ENCODE results near the gene IKZF4. TPM values are rescaled to one million over a fixed set of nuclear protein-coding genes. Genes with fewer than 3 reads are reported as not detected.
"Not testable (repeated sequence)": the region's sequence is repeated elsewhere in the genome, so short reads cannot be mapped to it uniquely, and the experiment has no call there.

IKZF4 gene
- total RNA-seq, result 7.3 TPM

GRCh38 chr12:56020423-56021184 is at the start of gene IKZF4:
Gene IKZF4 (plus strand): TSS chr12:56021043. CDS start chr12:56021494, 451 bp downstream.
- peak; percentile 78 for DNase-seq

GRCh38 chr12:55972042-55972441 is 48.8 kb upstream of the IKZF4 start:
- no peak for DNase-seq

- no peak for DNase-seq
These were observed 48.4 kb upstream of the IKZF4 start for GRCh38 chr12:55972456-55972855.

GRCh38 chr12:55972911-55973598 is 47.8 kb upstream of the IKZF4 start:
- DNase-seq, result no peak

- DNase-seq, result peak; percentile 100
These were observed 47.1 kb upstream of the IKZF4 start, which contains the start of gene RAB5B for GRCh38 chr12:55973599-55974307. Gene RAB5B (plus strand): TSS chr12:55974078. CDS start chr12:55986961, 12,883 bp downstream.

DNA sequence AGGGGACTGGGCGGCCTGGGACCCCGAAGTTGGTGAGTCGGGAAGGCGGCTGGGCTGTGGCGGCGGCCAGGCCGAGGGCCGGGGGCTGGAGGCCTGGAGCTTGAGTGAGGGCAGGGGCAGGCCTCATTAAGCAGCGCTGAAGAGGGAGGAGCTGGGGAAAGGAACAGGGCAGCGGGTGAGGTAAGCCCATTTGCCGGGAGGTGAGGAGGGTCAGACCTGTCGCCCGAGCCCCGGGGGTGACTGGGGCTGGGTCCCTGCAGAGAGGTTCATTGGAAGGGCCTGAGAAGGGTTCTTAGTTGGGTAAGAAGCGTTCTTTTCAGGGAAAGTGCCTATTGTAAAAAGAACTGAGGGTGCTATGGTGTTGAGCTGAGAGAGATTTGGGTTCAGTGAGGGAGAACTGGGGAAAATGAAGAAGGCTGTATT is 46.5 kb upstream of the IKZF4 start:
- peak; percentile 60 for DNase-seq

GRCh38 chr12:55978393-55978792 is 42.5 kb upstream of the IKZF4 start:
- no peak for DNase-seq

- no peak for DNase-seq
These were observed 41.8 kb upstream of the IKZF4 start for GRCh38 chr12:55979069-55979468.

DNA sequence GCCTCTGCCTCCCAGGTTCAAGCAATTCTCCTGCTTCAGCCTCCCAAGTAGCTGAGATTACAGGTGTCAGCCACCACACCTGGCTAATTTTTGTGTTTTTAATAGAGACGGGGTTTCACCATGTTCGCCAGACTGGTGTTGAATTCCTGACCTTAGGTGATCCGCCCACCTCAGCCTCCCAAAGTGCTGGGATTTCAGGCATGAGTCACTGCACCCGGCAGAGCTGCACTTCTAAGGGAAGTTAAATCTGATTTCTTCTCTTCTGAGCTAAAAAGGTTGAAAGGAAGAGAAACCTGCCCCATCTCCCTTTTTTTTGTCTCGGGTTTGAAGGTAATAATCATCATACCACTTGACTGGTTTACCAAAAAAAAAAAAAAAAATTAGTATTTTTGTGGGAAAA is 39.0 kb upstream of the IKZF4 start:
- DNase-seq, result not testable (repeated sequence)

DNA sequence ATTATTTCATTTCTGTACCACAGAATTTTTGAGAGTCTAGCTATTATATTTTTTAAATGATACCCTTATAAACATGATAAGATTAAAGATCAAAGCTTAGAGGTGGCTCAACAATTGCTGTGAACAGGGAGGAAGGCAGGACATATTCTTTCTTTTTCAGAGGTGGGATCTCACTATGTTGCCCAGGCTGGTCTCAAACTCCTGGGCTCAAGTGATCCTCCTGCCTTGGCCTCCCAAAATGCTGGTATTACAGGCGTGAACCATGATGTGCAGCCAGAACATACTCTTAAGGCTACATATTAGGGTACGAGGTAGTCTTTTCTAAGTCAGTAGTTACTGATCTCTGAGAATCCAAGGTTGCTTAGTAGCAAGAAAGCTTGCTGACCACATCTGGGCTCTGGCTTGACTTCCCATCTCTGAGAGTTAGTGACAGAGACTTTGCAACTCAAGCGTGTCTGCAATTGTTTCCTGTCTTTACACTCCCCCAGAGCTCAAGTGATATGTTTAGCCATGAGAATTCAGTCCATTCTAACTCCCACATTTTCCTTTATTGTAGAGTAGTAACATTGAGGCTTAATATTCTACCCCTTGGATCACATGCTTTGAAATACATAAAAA is 38.4 kb upstream of the IKZF4 start:
- no peak for DNase-seq

- DNase-seq, result no peak
These were observed 37.5 kb upstream of the IKZF4 start for GRCh38 chr12:55983232-55983842.

DNA sequence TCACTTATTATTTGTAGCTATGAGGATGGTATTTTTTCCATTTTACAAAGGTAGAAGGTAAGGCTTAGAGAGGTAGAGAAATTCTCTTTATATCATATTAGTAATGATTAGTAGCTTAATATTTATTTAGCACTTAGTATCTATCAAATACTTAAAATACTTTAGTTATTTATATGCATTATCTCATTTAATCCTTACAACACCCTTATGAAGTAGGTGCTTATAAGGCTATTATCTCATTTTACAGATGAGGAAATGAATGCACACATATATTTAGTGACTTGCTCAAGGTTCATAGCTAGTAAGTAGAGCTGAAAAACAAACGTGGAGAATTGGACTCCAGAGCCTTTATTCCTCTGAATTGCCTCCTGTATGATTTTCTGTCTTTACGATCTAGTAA is 36.0 kb upstream of the IKZF4 start:
- no peak for DNase-seq

GRCh38 chr12:55985341-55985740 is 35.5 kb upstream of the IKZF4 start:
- DNase-seq, result no peak

- not testable (repeated sequence) for DNase-seq
These were observed 34.9 kb upstream of the IKZF4 start for GRCh38 chr12:55985976-55986375.

- DNase-seq, result no peak
These were observed 29.7 kb upstream of the IKZF4 start for GRCh38 chr12:55991110-55991509.

DNA sequence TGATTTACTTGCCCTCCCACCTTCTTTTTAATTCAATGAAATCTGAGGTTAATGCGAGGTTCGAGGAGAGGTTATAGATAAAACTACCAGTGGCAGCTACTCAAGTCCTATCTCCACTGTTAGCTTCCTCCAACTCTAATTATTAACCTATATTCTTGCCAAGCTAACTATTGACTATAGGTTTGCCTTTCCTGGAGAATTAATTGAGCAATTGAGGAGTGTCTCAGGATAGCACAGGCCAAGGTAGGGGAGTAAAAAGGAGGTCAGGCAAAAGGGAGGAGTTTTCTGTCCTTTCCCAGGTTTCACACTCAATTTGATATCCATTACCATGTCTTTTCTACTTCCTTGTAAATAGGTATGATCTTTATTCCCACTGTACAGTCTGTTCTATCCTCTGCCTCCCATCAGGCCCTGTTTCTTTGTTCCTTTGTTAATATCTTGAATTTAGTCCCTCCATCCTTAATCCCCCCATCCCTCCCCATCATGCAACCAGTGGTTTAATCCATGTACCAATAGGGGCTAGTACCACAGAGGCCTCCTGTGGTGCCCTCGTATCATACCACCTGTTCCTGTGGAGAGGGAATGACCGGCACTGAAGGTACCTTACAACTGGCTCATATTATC is 27.5 kb upstream of the IKZF4 start:
- DNase-seq, result no peak

DNA sequence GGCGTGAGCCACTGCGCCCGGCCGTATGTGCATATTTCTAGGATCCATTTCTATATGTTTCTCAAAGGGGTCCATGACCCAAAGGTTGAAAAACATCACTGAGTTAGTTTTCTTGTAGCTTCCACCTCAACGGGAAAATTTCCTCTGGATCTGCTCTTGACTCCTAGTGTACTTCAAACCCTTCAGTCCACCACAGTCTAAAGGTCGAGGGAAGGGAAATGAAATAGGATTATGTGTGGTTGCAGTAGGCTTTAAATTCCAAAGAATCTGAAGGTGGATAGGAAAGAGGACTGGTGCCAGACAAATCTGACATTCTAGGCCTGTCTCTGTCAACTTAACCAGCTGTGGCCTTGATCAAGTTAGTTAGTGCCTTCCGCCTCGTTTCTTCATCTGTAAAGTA is 25.5 kb upstream of the IKZF4 start:
- DNase-seq, result no peak

DNA sequence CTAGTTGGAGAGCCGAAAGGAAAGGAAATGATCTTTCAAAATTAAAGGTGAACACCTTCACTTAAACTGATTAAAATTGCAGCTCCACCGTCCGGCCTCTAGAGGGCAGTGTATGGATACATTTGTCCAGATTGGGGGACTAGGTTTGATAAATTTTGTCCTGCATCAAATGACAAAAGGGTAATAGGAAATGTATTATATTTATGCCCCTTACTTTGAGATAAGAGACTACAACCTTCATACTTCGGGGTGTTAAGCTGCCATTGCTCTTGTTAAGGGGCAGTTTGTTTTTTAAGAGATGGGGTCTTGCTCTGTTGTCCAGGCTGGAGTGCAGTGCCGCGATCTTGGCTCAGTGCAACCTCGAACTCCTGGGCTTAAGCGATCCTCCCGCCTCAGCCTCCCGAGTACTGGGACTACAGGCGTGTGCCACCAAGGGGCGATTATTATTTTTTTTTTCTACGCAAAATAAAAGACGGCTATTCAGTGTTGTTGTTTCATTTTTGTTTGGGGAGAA is 24.6 kb upstream of the IKZF4 start:
- peak; percentile 87 for DNase-seq

DNA sequence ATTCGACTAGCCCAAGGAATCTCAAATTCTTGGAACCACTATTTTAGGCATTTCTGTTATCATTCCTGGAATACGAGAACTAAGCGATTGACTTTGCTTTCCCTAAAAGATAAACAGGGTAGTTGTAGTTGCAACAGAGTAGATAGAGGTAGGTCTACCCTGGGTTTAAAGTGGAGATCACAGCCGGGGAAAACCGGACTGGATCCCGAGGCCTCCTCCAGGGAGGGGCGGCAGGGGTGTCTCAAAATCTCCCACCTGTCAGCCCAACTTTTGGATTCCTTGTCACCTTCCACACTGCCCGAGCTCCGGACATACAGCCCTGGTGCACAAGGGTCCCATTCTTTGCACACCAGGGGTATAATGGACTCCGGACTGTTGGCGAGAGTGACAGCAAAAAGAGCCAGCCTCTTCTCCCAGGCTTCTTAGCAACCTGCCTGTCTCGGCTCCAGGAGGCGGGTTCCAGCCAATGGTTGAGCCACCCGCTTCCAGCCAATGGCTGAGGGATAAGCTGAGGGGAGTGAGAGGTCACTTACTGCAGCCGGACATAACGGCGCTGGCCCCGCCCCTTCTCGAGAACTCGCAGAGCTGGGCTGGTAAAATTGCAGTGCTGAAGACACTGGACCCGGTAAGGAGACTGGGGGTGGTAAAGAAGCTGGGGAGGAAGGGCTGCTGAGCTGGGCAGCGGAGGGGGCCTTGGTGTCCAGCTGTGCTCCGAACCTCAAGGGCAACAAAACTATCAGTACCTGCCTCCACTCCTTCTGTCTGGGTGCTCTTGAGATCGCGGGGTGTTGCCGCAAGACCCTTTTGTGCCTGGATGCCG is 23.9 kb upstream of the IKZF4 start, which contains the start of gene SUOX:
TSS of gene SUOX (plus strand) at position 562 of the 820 bp plus-strand sequence. CDS start 4,946 bp downstream, outside the sequence.
- peak; percentile 98 for DNase-seq

- no peak for DNase-seq
These were observed 23.3 kb upstream of the IKZF4 start for GRCh38 chr12:55997535-55997859.
